OCI-LY1 (cell line): Measurements from ENCODE around the gene NDUFB4.

ENCODE experiments used
- EZH2 ChIP-seq: fragments of 200-600 bp; sonication (generic), shearing (Covaris generic); IDR thresholded peaks from 2 replicates; pipeline ENCODE4 v1.8.0; 2017; ENCODE audit warnings: borderline replicate concordance, mixed run types, mild to moderate bottlenecking, antibody characterized with exemption, low read length, moderate library complexity, mixed read lengths
- TF ChIP-seq, protein P1 (sequence below): fragments of 200-600 bp; sonication (generic), shearing (Covaris generic); IDR thresholded peaks from 2 replicates; pipeline ENCODE4 v1.5.1; 2017; ENCODE audit warnings: mild to moderate bottlenecking, antibody characterized with exemption, low read length, moderate library complexity, mixed read lengths

DNA sequence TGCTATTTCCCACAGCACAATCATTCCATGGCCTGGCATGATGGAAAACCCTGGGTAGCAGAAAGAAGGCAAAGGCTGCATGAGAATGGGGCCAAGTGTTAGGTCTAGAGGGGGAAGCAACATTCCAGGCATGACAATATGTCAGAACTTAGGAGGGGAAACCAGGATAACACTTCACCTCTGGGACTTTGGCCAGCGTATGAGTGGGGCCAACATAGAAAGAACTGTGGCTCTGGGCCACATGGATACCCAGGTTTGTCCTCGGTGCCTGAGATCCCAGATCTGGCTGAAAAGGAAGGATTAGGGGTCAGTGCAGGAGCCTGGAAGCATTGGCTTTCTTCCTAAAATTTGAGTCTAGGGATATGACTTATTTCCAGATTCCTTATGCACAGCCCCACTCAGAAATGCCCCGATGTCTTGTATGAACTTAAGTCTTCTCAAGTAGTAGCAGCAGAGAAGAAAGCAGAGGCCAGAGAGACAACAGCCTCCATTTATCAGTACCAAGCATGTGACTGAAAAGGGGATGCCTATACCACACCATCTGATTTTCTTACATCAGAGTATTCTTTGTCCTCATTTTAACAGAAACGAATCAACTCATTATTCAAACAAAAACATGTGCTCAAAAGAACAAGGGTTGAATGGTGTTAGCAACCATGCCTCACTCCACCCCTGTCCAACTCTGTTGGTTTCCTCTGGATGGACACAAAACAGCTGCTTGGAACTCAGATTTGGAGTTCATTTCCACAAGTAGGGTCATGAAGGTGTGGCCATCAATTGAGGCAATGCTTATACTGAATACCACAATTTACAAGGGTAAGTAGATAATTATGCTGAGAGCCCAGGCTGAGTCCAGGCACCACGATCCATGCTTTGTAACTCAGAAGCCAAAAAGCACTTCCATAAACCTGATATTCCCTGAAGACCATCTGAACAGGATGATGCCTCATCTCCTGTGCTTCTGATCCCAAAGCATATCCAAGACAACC lies 43.7 kb upstream of the NDUFB4 start:
- TF ChIP-seq, protein P1, sequence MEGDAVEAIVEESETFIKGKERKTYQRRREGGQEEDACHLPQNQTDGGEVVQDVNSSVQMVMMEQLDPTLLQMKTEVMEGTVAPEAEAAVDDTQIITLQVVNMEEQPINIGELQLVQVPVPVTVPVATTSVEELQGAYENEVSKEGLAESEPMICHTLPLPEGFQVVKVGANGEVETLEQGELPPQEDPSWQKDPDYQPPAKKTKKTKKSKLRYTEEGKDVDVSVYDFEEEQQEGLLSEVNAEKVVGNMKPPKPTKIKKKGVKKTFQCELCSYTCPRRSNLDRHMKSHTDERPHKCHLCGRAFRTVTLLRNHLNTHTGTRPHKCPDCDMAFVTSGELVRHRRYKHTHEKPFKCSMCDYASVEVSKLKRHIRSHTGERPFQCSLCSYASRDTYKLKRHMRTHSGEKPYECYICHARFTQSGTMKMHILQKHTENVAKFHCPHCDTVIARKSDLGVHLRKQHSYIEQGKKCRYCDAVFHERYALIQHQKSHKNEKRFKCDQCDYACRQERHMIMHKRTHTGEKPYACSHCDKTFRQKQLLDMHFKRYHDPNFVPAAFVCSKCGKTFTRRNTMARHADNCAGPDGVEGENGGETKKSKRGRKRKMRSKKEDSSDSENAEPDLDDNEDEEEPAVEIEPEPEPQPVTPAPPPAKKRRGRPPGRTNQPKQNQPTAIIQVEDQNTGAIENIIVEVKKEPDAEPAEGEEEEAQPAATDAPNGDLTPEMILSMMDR, result no peak
- TF ChIP-seq EZH2, result no peak
